B cell (primary cell): Measurements from ENCODE around the gene ACSL4. TPM values are rescaled to one million over a fixed set of nuclear protein-coding genes. Genes with fewer than 3 reads are reported as not detected.

Experiments used
- ATAC-seq: fragments of 200-7000 bp; cut with Tn5 transposase; one replicate; pipeline ENCODE4 v1.10.0; 2021; ENCODE audit warnings: low read depth, mild to moderate bottlenecking, moderate number of reproducible peaks, moderate library complexity
- CTCF ChIA-PET: fragments of 350-600 bp; sonication (Branson Sonifier 250); formaldehyde crosslinking; loops from one replicate; lab custom pipeline; 2021; ENCODE audit warnings: antibody characterized with exemption, inconsistent platforms; lab: Charles Lee
- POLR2A ChIA-PET: fragments of 350-600 bp; sonication (Branson Sonifier 250); formaldehyde crosslinking; loops from one replicate; lab custom pipeline; 2021; ENCODE audit warnings: antibody characterized with exemption; lab: Charles Lee
- DNase-seq: peaks from one replicate; pipeline ENCODE4 v3.0.0; 2013
- H2AFZ ChIP-seq: 2 replicates; pipeline ENCODE4 v1.6.1; 2012; ENCODE audit warnings: mild to moderate bottlenecking, low read depth, low read length; ENCODE audit not compliant: insufficient read depth, poor library complexity, severe bottlenecking
- H3K27ac ChIP-seq, 2 donors: 1 replicate in 1 of 2; 2 replicates in 1 of 2; pipeline ENCODE4 v1.5.1; 2012 to 2013; ENCODE audit warnings: low read length in 2 of 2, mild to moderate bottlenecking in 2 of 2, moderate library complexity in 1 of 2
- H3K27me3 ChIP-seq, 4 experiments: fragments of 200-600 bp in 1 of 4; sonication (generic) in 1 of 4; replicated peaks in 1 of 4; 1 replicate in 2 of 4; 2 replicates in 2 of 4; pipeline versions ENCODE4 v1.6.1 to v1.7.0; 2013 to 2016; ENCODE audit warnings: low read length in 3 of 4, mild to moderate bottlenecking in 2 of 4, mixed read lengths in 1 of 4, moderate library complexity in 1 of 4; ENCODE audit not compliant: insufficient read depth in 4 of 4, control insufficient read depth in 3 of 4; ENCODE audit errors: control extremely low read depth in 1 of 4
- H3K36me3 ChIP-seq, 2 experiments: replicated peaks in 1 of 2; 1 replicate in 1 of 2; 2 replicates in 1 of 2; pipeline versions ENCODE4 v1.6.1 to v1.7.1; 2013; ENCODE audit warnings: low read length in 1 of 2; ENCODE audit not compliant: insufficient read depth in 2 of 2, control insufficient read depth in 1 of 2; ENCODE audit errors: control extremely low read depth in 1 of 2, extremely low read depth in 1 of 2
- H3K4me1 ChIP-seq, 2 donors: fragments of 200-600 bp in 1 of 2; sonication (generic) in 1 of 2; 1 replicate in 1 of 2; 2 replicates in 1 of 2; pipeline versions ENCODE4 v1.5.1 to v1.6.1; 2013 to 2017; ENCODE audit warnings: low read length in 2 of 2; ENCODE audit not compliant: control insufficient read depth in 2 of 2, insufficient read depth in 2 of 2
- H3K4me2 ChIP-seq: replicated peaks from 2 replicates; pipeline ENCODE3; 2012; ENCODE audit warnings: mild to moderate bottlenecking, low read depth, low read length; ENCODE audit not compliant: poor library complexity, severe bottlenecking
- H3K4me3 ChIP-seq, 5 experiments: fragments of 200-600 bp in 1 of 5; sonication (generic) in 1 of 5; 1 replicate in 3 of 5; 2 replicates in 2 of 5; pipeline versions ENCODE4 v1.5.1 to v1.7.0; 2011 to 2016; ENCODE audit warnings: low read length in 4 of 5, mild to moderate bottlenecking in 4 of 5, low read depth in 2 of 5, control low read depth in 1 of 5, moderate library complexity in 1 of 5; ENCODE audit not compliant: insufficient read depth in 1 of 5; ENCODE audit errors: control extremely low read depth in 1 of 5, extremely low read depth in 1 of 5
- H3K79me2 ChIP-seq: fragments of 200-600 bp; sonication (generic); one replicate; pipeline ENCODE4 v1.6.0; 2016; ENCODE audit warnings: low read length; ENCODE audit not compliant: control insufficient read depth, insufficient read depth
- H3K9ac ChIP-seq: fragments of 200-600 bp; sonication (generic); 2 replicates; pipeline ENCODE4 v1.6.1; 2017; ENCODE audit warnings: mild to moderate bottlenecking, low read length, moderate library complexity
- H3K9me3 ChIP-seq, 3 donors: one replicate each; pipeline versions ENCODE4 v1.6.1 to v1.7.1; 2013; ENCODE audit warnings: low read length in 2 of 3; ENCODE audit not compliant: control insufficient read depth in 2 of 3, insufficient read depth in 1 of 3; ENCODE audit errors: control extremely low read depth in 1 of 3
- H4K20me1 ChIP-seq: 2 replicates; pipeline ENCODE4 v1.6.0; 2012; ENCODE audit warnings: mild to moderate bottlenecking, low read length; ENCODE audit not compliant: insufficient read depth, control insufficient read depth, poor library complexity, severe bottlenecking
- H3K27ac Mint-ChIP-seq: one replicate; pipeline ENCODE4 v1.8.0; 2021; ENCODE audit warnings: mixed read lengths
- H3K27me3 Mint-ChIP-seq: one replicate; pipeline ENCODE4 v1.8.0; 2021; ENCODE audit warnings: mixed read lengths
- H3K4me1 Mint-ChIP-seq: one replicate; pipeline ENCODE4 v1.8.0; 2021; ENCODE audit warnings: mixed read lengths
- H3K4me3 Mint-ChIP-seq: one replicate; pipeline ENCODE4 v1.8.0; 2021; ENCODE audit warnings: mixed read lengths
- H3K9me3 Mint-ChIP-seq: one replicate; pipeline ENCODE4 v1.8.0; 2022; ENCODE audit warnings: mixed read lengths; ENCODE audit not compliant: insufficient read depth
- CTCF ChIP-seq: fragments of 200-600 bp; IDR thresholded peaks from one replicate; pipeline ENCODE4 v1.8.0; 2022; ENCODE audit warnings: antibody characterized with exemption, mild to moderate bottlenecking
- EZH2 ChIP-seq: IDR thresholded peaks from 2 replicates; pipeline ENCODE4 v1.6.1; 2012; ENCODE audit warnings: borderline replicate concordance, low read depth, mild to moderate bottlenecking, moderate library complexity, low read length; ENCODE audit not compliant: insufficient read depth, poor library complexity, severe bottlenecking
- WGBS: methylation state at CpG from one replicate; pipeline ENCODE4 v1.1.5; 2013; ENCODE audit warnings: missing lambda C conversion rate; ENCODE audit not compliant: insufficient coverage; 5-methylcytosine and 5-hydroxymethylcytosine counted together
- intact Hi-C: fragments of 100-400 bp; cut with micrococcal nuclease; formaldehyde crosslinking; loops from one replicate; pipeline ENCODE4 v1.10.0; 2022
- polyA plus RNA-seq: library from polyadenylated mRNA; depleted of rRNA; stranded (reverse); fragments of >200 nt; gene quantifications from 2 replicates; pipeline ENCODE4 v1.2.3, GENCODE V29; 2012
- small RNA-seq: library from RNA; depleted of rRNA; stranded (forward); fragments of <200 nt; gene quantifications from one replicate; pipeline ENCODE3, GENCODE V24; 2012; ENCODE audit warnings: low replicate concordance, low read depth; ENCODE audit not compliant: insufficient read length
- total RNA-seq, 2 donors: library from RNA; stranded (reverse); fragments of 120-200 nt in 1 of 2; gene quantifications; 1 replicate in 1 of 2; 2 replicates in 1 of 2; pipeline versions ENCODE4 v1.2.3 to v1.2.4, GENCODE V29; 2013 to 2022

ACSL4 gene
- total and polyA plus RNA-seq, 2 donors (not counting 1 experiment from before 2014, with no cell fraction given): 4.0 to 29.1 TPM

- Histone ChIP-seq H2AFZ (no peak overlapping the region), H3K27me3 (no peaks in the 10 kb centered on the region), H3K4me1 (no peaks in the 10 kb centered on the region), H3K36me3 (no peaks in the 10 kb centered on the region), H3K79me2 (no peaks in the 10 kb centered on the region), H3K4me3 (no peak overlapping the region), H3K4me2 (no peak overlapping the region), H3K27ac (no peak overlapping the region), H3K9ac (no peak overlapping the region), H4K20me1 (no peaks in the 10 kb centered on the region), H3K9me3 (no peaks in the 10 kb centered on the region)
- ATAC-seq (no peak), DNase-seq (no peak)
- TF ChIP-seq EZH2 (no peak), CTCF (no peak)
- CTCF ChIA-PET: no interaction called here
- intact Hi-C loops: no loop called here
- POLR2A ChIA-PET: no interaction called here
- Mint-ChIP-seq H3K4me3 (no peak overlapping the region), H3K27ac (no peak overlapping the region), H3K9me3 (no peaks in the 10 kb centered on the region), H3K27me3 (peaks cover 5% of the 10 kb centered on the region), H3K4me1 (no peaks in the 10 kb centered on the region)
- no CpG with 5 or more reads among the region's 3 CpGs for WGBS
These were observed 137.0 kb downstream of the ACSL4 start for GRCh38 chrX:109596015-109596414.

Small RNA genes lying within 50 kb of the gene (small RNA-seq; reads per million reads assigned to genes)
- gene AL118496.2 (not detected), gene RF00019 (not detected)

Other genes with a start within 250 kb of the ACSL4 start
- gene NXT2, start 196.4 kb downstream of the ACSL4 start, total RNA-seq: 9.5 and 10.4 TPM in 2 replicates
- gene NXT2, start 196.4 kb downstream of the ACSL4 start, polyA plus RNA-seq: 3.1 and 4.3 TPM in 2 replicates
- 0.32 and 0.34 TPM in 2 replicates for gene KCNE5, start 108.1 kb downstream of the ACSL4 start, total RNA-seq
- gene KCNE5, start 108.1 kb downstream of the ACSL4 start, polyA plus RNA-seq: 0.12 TPM in 1 of 2 replicates, not detected in the other